PC-9 (cell line): ENCODE data around the gene GCFC2.

Experiments used
- EZH2 ChIP-seq: fragments of 200-600 bp; sonication (generic); IDR thresholded peaks from 2 replicates; pipeline ENCODE4 v1.8.0; 2017; ENCODE audit warnings: antibody characterized with exemption, low read depth
- TF ChIP-seq, protein P1 (sequence below): fragments of 200-600 bp; sonication (generic); conservative IDR thresholded peaks from 2 replicates; pipeline ENCODE4 v1.6.1; 2017; ENCODE audit warnings: mixed run types, antibody characterized with exemption, mild to moderate bottlenecking, moderate library complexity

DNA sequence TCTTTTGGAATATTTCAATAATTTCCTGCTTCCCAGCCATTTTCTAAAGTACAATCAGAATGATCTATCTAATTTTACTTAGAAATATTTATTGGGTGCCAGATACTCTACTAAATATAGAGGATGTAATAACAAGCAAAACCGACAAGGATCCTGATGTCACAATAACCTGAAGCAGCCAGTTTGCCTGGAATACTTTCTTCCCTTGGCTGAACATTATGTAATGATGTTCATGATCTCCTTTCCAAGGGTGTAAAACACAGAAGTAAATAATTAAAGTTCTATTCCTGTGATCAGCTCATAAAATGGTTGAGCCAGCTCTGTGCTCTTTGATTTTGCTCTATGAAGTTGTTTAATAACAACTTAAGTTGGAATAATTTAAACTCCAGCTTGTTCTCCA is 66.7 kb downstream of the GCFC2 start:
- TF ChIP-seq, protein P1, sequence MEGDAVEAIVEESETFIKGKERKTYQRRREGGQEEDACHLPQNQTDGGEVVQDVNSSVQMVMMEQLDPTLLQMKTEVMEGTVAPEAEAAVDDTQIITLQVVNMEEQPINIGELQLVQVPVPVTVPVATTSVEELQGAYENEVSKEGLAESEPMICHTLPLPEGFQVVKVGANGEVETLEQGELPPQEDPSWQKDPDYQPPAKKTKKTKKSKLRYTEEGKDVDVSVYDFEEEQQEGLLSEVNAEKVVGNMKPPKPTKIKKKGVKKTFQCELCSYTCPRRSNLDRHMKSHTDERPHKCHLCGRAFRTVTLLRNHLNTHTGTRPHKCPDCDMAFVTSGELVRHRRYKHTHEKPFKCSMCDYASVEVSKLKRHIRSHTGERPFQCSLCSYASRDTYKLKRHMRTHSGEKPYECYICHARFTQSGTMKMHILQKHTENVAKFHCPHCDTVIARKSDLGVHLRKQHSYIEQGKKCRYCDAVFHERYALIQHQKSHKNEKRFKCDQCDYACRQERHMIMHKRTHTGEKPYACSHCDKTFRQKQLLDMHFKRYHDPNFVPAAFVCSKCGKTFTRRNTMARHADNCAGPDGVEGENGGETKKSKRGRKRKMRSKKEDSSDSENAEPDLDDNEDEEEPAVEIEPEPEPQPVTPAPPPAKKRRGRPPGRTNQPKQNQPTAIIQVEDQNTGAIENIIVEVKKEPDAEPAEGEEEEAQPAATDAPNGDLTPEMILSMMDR = no peak
- no peak for TF ChIP-seq EZH2
